Measurements from ENCODE around the gene GMPPA. TPM values are rescaled to one million over a fixed set of nuclear protein-coding genes. Genes with fewer than 3 reads are reported as not detected.

Gene GMPPA
- total RNA-seq, 1 experiment from 2014 or later: 32.0 TPM

- Histone ChIP-seq H4K91ac (ENCODE audit: insufficient read length, low read depth, low read length) (no peak overlapping the region), H4K8ac (replicated peaks; ENCODE audit: insufficient read length, low read depth, low read length) (no peak overlapping the region), H3K56ac (ENCODE audit: insufficient read length, low read depth, low read length) (no peak overlapping the region), H2BK5ac (ENCODE audit: insufficient read length, low read length) (no peak overlapping the region), H3T11ph (ENCODE audit: low read length) (no peak overlapping the region), H3K79me2 (ENCODE audit: insufficient read depth, low read length) (no peaks in the 10 kb centered on the region), H3K4me2 (ENCODE audit: insufficient read depth, insufficient read length, low read length) (peak overlapping the region; percentile 83), H4K5ac (ENCODE audit: insufficient read length, low read depth, low read length) (no peak overlapping the region), H3K23me2 (ENCODE audit: insufficient read length, low read depth, low read length, poor library complexity, severe bottlenecking) (peaks cover 11% of the 10 kb centered on the region), H2AFZ (ENCODE audit: low read length) (no peak overlapping the region), H3K4ac (ENCODE audit: low read depth, low read length) (no peak overlapping the region), H3K14ac (ENCODE audit: insufficient read depth, low read length) (peak overlapping the region; percentile 47), H2BK15ac (ENCODE audit: low read depth, low read length) (no peak overlapping the region), H2BK12ac (ENCODE audit: insufficient read length, low read depth, low read length) (no peak overlapping the region), H3K9ac (ENCODE audit: extremely low read depth, insufficient read length, low read length) (peak overlapping the region; percentile 15), H3K27me3 (ENCODE audit: insufficient read depth, low read length) (peaks cover 4% of the 10 kb centered on the region; the same call in 1 of the 2 replicates), H3K79me1 (ENCODE audit: insufficient read depth, low read depth, low read length, poor library complexity, severe bottlenecking) (no peaks in the 10 kb centered on the region), H3K23ac (ENCODE audit: insufficient read length, low read depth, low read length) (no peak overlapping the region), H3K9me3 (ENCODE audit: control insufficient read depth, low read depth, low read length) (no peaks in the 10 kb centered on the region), H2AK5ac (ENCODE audit: insufficient read length, low read length) (no peak overlapping the region), H3K27ac (ENCODE audit: insufficient read length, low read depth, low read length) (no peak overlapping the region), H2BK120ac (ENCODE audit: low read depth, low read length, poor library complexity, severe bottlenecking) (no peak overlapping the region), H4K20me1 (ENCODE audit: control insufficient read depth, insufficient read depth, insufficient read length) (no peaks in the 10 kb centered on the region), H2BK20ac (ENCODE audit: low read depth, low read length, poor library complexity, severe bottlenecking) (no peak overlapping the region), H3K18ac (ENCODE audit: insufficient read length, low read depth, low read length) (peak overlapping the region; percentile 10), H3K4me1 (ENCODE audit: insufficient read depth, low read length) (peaks cover 3% of the 10 kb centered on the region; the same call in 1 of the 2 replicates)
- peak overlapping the region in 2 of 3 experiments; percentile 87 to 93; a peak in 3 of 7 replicates for H3K27ac Mint-ChIP-seq
- peak overlapping the region; percentile 81 to 93 for H3K4me3 Mint-ChIP-seq
- H3K9me3 Mint-ChIP-seq: no peaks in the 10 kb centered on the region
- peaks cover 43% of the 10 kb centered on the region for H3K27me3 Mint-ChIP-seq (ENCODE audit: low read depth)
- TF ChIP-seq CTCF (conservative IDR thresholded peaks at IDR 0.05): no peak
- no CpG with 5 or more reads among the region's 54 CpGs for WGBS (ENCODE audit: extremely low coverage, insufficient read length, low lambda C conversion rate)
- H3K4me1 Mint-ChIP-seq: peaks cover 10 to 18% of the 10 kb centered on the region in 2 experiments
- H3K36me3 Mint-ChIP-seq (ENCODE audit: insufficient read depth in 1 of 3, low read depth in 3 of 3): peaks cover 11 to 46% (median 37%) of the 10 kb centered on the region in 3 experiments
- peak; percentile 94 for DNase-seq
These were observed 53.0 kb downstream of the GMPPA start for GRCh38 chr2:219551441-219552381.
